ENCODE results near the gene ICAM1. TPM values are rescaled to one million over a fixed set of nuclear protein-coding genes. Genes with fewer than 3 reads are reported as not detected.

The ICAM1 gene
- total and polyA plus RNA-seq, 10 of the 15 experiments (the other 5 are each of a cell fraction or from before 2014, with no cell fraction given), result 7.6 to 115 (median 60.2) TPM

DNA sequence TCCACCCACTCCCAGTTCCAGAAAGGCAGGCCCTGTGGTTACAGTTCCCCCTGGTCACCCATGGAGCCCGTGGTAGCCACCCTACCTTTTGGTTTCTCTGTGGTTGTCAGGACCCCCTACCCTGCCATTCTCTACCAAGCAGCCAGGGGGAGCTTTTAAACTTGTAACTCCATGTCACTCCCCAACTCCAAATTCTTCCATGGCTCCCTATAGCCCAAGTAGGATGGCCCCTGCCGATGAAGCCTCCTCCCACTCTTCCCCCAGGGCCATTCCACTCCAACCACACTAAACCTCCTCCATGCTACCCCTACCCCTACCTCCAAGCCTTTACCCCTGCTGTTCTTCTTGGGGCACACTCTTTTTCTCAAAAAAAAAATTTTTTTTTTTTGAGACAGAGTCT is 42.0 kb upstream of the ICAM1 start (continued):
- TF ChIP-seq CHD4 (IDR thresholded peaks at IDR 0.05), result no peak
- TF ChIP-seq, protein P1, sequence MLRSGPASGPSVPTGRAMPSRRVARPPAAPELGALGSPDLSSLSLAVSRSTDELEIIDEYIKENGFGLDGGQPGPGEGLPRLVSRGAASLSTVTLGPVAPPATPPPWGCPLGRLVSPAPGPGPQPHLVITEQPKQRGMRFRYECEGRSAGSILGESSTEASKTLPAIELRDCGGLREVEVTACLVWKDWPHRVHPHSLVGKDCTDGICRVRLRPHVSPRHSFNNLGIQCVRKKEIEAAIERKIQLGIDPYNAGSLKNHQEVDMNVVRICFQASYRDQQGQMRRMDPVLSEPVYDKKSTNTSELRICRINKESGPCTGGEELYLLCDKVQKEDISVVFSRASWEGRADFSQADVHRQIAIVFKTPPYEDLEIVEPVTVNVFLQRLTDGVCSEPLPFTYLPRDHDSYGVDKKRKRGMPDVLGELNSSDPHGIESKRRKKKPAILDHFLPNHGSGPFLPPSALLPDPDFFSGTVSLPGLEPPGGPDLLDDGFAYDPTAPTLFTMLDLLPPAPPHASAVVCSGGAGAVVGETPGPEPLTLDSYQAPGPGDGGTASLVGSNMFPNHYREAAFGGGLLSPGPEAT (IDR thresholded peaks at IDR 0.05; ENCODE audit: low read depth), result peak; percentile 59; the same call in 1 of the 2 replicates
- TF ChIP-seq YBX1 (IDR thresholded peaks at IDR 0.05), result no peak

DNA sequence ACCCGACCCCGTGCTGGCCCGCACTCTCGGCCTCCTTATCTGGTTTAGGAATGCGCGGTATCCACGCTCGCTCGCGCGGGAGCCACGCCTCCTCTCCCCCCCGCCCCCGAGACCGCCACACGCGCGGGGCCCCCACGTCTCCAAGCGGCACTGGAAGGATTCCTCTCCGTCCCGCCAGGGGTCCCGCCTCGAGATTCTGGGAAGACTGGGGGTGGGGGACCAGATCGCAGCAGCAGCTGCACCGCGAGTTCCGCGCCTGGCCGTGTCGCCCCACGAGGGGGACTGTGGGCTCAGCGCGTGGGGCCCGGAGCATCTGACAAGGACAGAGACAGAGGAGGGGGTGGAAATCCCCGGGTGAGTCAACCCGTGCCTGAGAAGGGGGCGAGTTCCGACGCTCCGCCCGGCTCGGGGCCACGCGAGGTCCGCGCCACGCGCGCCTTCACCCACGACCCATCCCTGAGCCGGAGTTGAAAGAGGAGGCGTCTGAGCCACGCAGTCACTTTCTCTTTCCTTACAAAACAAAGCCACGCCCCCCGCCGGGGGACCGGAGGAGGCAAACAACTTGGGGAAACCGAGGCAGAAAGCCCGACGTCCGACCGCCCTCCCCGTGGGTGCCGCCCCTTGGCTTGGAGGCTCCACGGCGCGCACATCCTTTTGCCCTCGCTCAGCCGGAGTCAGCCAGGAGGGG is 40.6 kb upstream of the ICAM1 start:
- H4K20me1 ChIP-seq (ENCODE audit: control insufficient read depth, insufficient read depth), result no peaks in the 10 kb centered on the region
- no TSS peak for BruUV-seq (replicated peaks)
- WGBS (ENCODE audit: insufficient coverage, insufficient replicate concordance, low lambda C conversion rate, missing lambda C conversion rate), result 2% methylated on average over 64 of the region's 70 CpGs
- intact Hi-C loops (cut with micrococcal nuclease; ENCODE audit: unreplicated experiment) (no loop called here), in situ Hi-C loops (cut with MboI) (loop anchor here (25.0 kb wide), 1 partner anchor 1093 kb away; the partner anchor contains the start of genes OR7G3 and ZNF317)
- peaks cover 41% of the 10 kb centered on the region for H3K4me1 ChIP-seq (ENCODE audit: control insufficient read depth, insufficient read depth, low read length)
- H3K4me2 ChIP-seq (ENCODE audit: control insufficient read depth, insufficient read depth), result peak overlapping the region; percentile 95
- ChIA-PET SMC1A (ENCODE audit: uncharacterized antibody, unreplicated experiment) (interaction anchor here (0.8 to 8.8 kb wide), 3 partner anchors 14 to 20 kb away, joined by 4 to 78 read pairs (median 4); no protein-coding TSS in a partner anchor), RAD21 (ENCODE audit: unreplicated experiment) (interaction anchor here (0.5 to 8.2 kb wide), 2 partner anchors 18 to 609 kb away, joined by 3 to 98 read pairs; partner anchors contain the start of gene MRPL4), POLR2A (interaction anchor here (0.9 to 1.0 kb wide), 2 partner anchors 13 to 20 kb away, joined by 3 to 5 read pairs; no protein-coding TSS in a partner anchor), CTCF (interaction anchor here (0.6 to 9.8 kb wide), 3 partner anchors 8 to 32 kb away, joined by 3 to 148 read pairs (median 9); partner anchors contain the start of gene MRPL4)
- H3K79me2 ChIP-seq (ENCODE audit: control insufficient read depth, insufficient read depth, low read length), result peaks cover 50% of the 10 kb centered on the region
- no peaks in the 10 kb centered on the region for H3K9me3 ChIP-seq (replicated peaks; ENCODE audit: control insufficient read depth, insufficient read depth, low read length)
- H3K36me3 ChIP-seq (ENCODE audit: control insufficient read depth in 2 of 2, insufficient read depth in 2 of 2, low read length in 1 of 2), result peaks cover 1 to 5% of the 10 kb centered on the region in 2 experiments; a peak in 1 of 4 replicates
- H3K27ac ChIP-seq (ENCODE audit: control insufficient read depth, insufficient read depth), result peak overlapping the region; percentile 97
- ATAC-seq (peak; percentile 47), DNase-seq (ENCODE audit: low read depth, low spot score) (no peak), FAIRE-seq (no peak)
- peak overlapping the region; percentile 59; the same call in 1 of the 2 replicates for H2AFZ ChIP-seq (ENCODE audit: control insufficient read depth, low read depth, low read length)
- H3K27me3 ChIP-seq (replicated peaks in 1 of 2; ENCODE audit: control insufficient read depth in 2 of 2, insufficient read depth in 2 of 2, low read length in 1 of 2), result no peaks in the 10 kb centered on the region
- peak overlapping the region; percentile 90 for H3K4me3 ChIP-seq
- H3K9ac ChIP-seq (ENCODE audit: control insufficient read depth, insufficient read depth, low read length), result peak overlapping the region; percentile 96
- TF ChIP-seq TCF12 (IDR thresholded peaks at IDR 0.05; ENCODE audit: low read depth, low read length) (no peak), SUZ12 (IDR thresholded peaks at IDR 0.05; ENCODE audit: unreplicated experiment) (no peak), CBFB (IDR thresholded peaks at IDR 0.05; ENCODE audit: low read depth) (no peak), YY1 (IDR thresholded peaks at IDR 0.05; ENCODE audit: low read depth, low read length) (no peak; the same call in 1 of the 2 replicates), NFYA (IDR thresholded peaks at IDR 0.05; ENCODE audit: borderline replicate concordance, low read depth, low read length) (no peak), SREBF1 (IDR thresholded peaks at IDR 0.05; ENCODE audit: low read length) (no peak), SIN3A (IDR thresholded peaks at IDR 0.05; ENCODE audit: low read depth, low read length) (0 out of 2 replicates have a peak, but pooled peaks have one; percentile 23), PML (IDR thresholded peaks at IDR 0.05; ENCODE audit: low read length) (no peak), BHLHE40 (IDR thresholded peaks at IDR 0.05; ENCODE audit: borderline replicate concordance in 1 of 2, low read depth in 2 of 2, low read length in 1 of 2) (peak; percentile 51 to 75; a peak in 3 of 4 replicates), ESRRA (IDR thresholded peaks at IDR 0.05; ENCODE audit: low read length) (no peak), HDGF (IDR thresholded peaks at IDR 0.05) (no peak; the same call in 1 of the 2 replicates), EP300 (IDR thresholded peaks at IDR 0.05; ENCODE audit: borderline replicate concordance in 1 of 2, control insufficient read depth in 1 of 2, low read depth in 2 of 2, low read length in 2 of 2) (peak in 1 of 2 experiments; percentile 51; a peak in 2 of 4 replicates)
- TF ChIP-seq, protein P2, sequence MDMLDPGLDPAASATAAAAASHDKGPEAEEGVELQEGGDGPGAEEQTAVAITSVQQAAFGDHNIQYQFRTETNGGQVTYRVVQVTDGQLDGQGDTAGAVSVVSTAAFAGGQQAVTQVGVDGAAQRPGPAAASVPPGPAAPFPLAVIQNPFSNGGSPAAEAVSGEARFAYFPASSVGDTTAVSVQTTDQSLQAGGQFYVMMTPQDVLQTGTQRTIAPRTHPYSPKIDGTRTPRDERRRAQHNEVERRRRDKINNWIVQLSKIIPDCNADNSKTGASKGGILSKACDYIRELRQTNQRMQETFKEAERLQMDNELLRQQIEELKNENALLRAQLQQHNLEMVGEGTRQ (IDR thresholded peaks at IDR 0.05; ENCODE audit: borderline replicate concordance, low read depth, low read length), result no peak
- TF ChIP-seq, protein P3, sequence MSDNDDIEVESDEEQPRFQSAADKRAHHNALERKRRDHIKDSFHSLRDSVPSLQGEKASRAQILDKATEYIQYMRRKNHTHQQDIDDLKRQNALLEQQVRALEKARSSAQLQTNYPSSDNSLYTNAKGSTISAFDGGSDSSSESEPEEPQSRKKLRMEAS (IDR thresholded peaks at IDR 0.05; ENCODE audit: low read depth, low read length), result no peak; the same call in 1 of the 2 replicates
- TF ChIP-seq, protein P4, sequence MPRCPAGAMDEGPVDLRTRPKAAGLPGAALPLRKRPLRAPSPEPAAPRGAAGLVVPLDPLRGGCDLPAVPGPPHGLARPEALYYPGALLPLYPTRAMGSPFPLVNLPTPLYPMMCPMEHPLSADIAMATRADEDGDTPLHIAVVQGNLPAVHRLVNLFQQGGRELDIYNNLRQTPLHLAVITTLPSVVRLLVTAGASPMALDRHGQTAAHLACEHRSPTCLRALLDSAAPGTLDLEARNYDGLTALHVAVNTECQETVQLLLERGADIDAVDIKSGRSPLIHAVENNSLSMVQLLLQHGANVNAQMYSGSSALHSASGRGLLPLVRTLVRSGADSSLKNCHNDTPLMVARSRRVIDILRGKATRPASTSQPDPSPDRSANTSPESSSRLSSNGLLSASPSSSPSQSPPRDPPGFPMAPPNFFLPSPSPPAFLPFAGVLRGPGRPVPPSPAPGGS (IDR thresholded peaks at IDR 0.05; ENCODE audit: borderline replicate concordance, insufficient read depth, low read depth, low read length, poor library complexity, severe bottlenecking), result no peak

Measured in GM12878 (cell line).